Stimulated activated CD4-positive, alpha-beta T cell treated with anti-CD3 and anti-CD28 coated beads, Interleukin-12 subunit alpha, Interleukin-12 subunit beta, amount 100 ng/mL, for 48 hours (primary cell): ENCODE results near the gene TMC1.
"Not testable (repeated sequence)": the region's sequence is repeated elsewhere in the genome, so short reads cannot be mapped to it uniquely, and the experiment has no call there.

ENCODE experiments used
- DNase-seq, 3 donors: peaks; one replicate each; pipeline ENCODE4 v3.0.0-alpha.2; 2020; ENCODE audit warnings: low read depth in 2 of 3, low spot score in 1 of 3

Gene TMC1

GRCh38 chr9:72524820-72525540 is 3.6 kb downstream of the TMC1 start:
- peak; percentile 19 to 27 (median 22) for DNase-seq

- DNase-seq = peak; percentile 61 to 68 (median 66)
Observed at GRCh38 chr9:72526901-72527800, 5.7 kb downstream of the TMC1 start.

- no peak for DNase-seq
Observed at GRCh38 chr9:72527801-72528195, 6.4 kb downstream of the TMC1 start.

- DNase-seq = no peak
Observed at GRCh38 chr9:72529531-72529930, 8.1 kb downstream of the TMC1 start.

- DNase-seq = no peak
Observed at GRCh38 chr9:72533322-72533721, 11.9 kb downstream of the TMC1 start.

GRCh38 chr9:72534931-72535330 is 13.5 kb downstream of the TMC1 start:
- DNase-seq = no peak

- no peak for DNase-seq
Observed at GRCh38 chr9:72537011-72537545, 15.7 kb downstream of the TMC1 start.

GRCh38 chr9:72537671-72538070 is 16.3 kb downstream of the TMC1 start:
- DNase-seq = no peak

GRCh38 chr9:72538921-72539702 is 17.7 kb downstream of the TMC1 start:
- DNase-seq = no peak

- DNase-seq = no peak
Observed at GRCh38 chr9:72539824-72540347, 18.5 kb downstream of the TMC1 start.

GRCh38 chr9:72540348-72540873 is 19.0 kb downstream of the TMC1 start:
- DNase-seq = no peak

GRCh38 chr9:72542537-72542833 is 21.1 kb downstream of the TMC1 start:
- not testable (repeated sequence) for DNase-seq

GRCh38 chr9:72542917-72543316 is 21.5 kb downstream of the TMC1 start:
- no peak for DNase-seq

GRCh38 chr9:72551306-72551705 is 29.9 kb downstream of the TMC1 start:
- no peak for DNase-seq

- DNase-seq = no peak
Observed at GRCh38 chr9:72552356-72552755, 30.9 kb downstream of the TMC1 start.

GRCh38 chr9:72554221-72554641 is 32.8 kb downstream of the TMC1 start:
- no peak for DNase-seq

- DNase-seq = peak; percentile 35 to 45 (median 40)
Observed at GRCh38 chr9:72557549-72557948, 36.1 kb downstream of the TMC1 start.

- no peak for DNase-seq
Observed at GRCh38 chr9:72560086-72560485, 38.7 kb downstream of the TMC1 start.

- no peak for DNase-seq
Observed at GRCh38 chr9:72563806-72564205, 42.4 kb downstream of the TMC1 start.

- no peak for DNase-seq
Observed at GRCh38 chr9:72564479-72565281, 43.3 kb downstream of the TMC1 start.
